ENCODE measurements around the gene LNX1. TPM values are rescaled to one million over a fixed set of nuclear protein-coding genes. Genes with fewer than 3 reads are reported as not detected.

LNX1 gene
- total RNA-seq, 1 experiment from 2014 or later, result 1.7 TPM

DNA sequence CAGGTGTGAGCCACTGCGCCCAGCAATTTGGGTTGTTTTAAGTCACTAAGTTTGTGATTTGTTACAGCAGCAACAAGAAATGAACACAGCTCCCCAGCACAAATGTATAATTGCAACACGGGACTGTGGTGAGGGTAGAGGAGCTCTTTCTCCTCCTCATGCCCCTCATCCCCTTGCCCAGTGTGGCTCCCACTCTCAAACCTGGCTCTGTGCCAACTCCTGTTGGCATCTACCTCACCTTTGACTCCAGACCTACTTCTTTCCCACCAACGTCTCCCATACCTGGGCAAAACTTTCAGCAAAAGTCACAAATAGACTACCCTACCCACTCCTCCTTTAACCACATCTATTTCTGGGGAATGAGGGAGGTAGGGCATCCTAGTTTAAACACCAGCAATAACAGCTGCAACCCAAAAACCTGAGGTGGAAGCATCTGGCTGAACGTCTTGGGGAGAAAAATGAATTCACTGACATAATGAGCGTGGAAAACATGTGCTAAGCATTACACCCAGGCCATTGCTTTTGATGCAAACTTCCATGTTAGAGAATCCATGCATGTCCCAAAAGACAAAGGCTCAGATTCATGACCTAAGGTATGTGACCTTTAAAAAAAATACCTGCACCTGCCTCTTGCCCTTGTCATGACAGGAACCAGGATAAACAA lies 19.2 kb downstream of the LNX1 start:
- Histone ChIP-seq H2BK12ac (ENCODE audit: insufficient read length, low read depth, low read length) (no peak overlapping the region), H3K4me2 (ENCODE audit: insufficient read depth, insufficient read length, low read length) (no peak overlapping the region), H3K18ac (ENCODE audit: insufficient read length, low read depth, low read length) (no peak overlapping the region), H3K27me3 (ENCODE audit: insufficient read depth, low read length) (no peaks in the 10 kb centered on the region), H2BK20ac (ENCODE audit: low read depth, low read length, poor library complexity, severe bottlenecking) (no peak overlapping the region), H3K9me3 (ENCODE audit: control insufficient read depth, low read depth, low read length) (no peaks in the 10 kb centered on the region), H4K5ac (ENCODE audit: insufficient read length, low read depth, low read length) (no peak overlapping the region), H2AFZ (ENCODE audit: low read length) (no peak overlapping the region), H3K23me2 (ENCODE audit: insufficient read length, low read depth, low read length, poor library complexity, severe bottlenecking) (no peaks in the 10 kb centered on the region), H4K91ac (ENCODE audit: insufficient read length, low read depth, low read length) (no peak overlapping the region), H3K4me1 (ENCODE audit: insufficient read depth, low read length) (no peaks in the 10 kb centered on the region), H2BK15ac (ENCODE audit: low read depth, low read length) (no peak overlapping the region), H3K79me2 (ENCODE audit: insufficient read depth, low read length) (no peaks in the 10 kb centered on the region), H2BK120ac (ENCODE audit: low read depth, low read length, poor library complexity, severe bottlenecking) (no peak overlapping the region), H2AK5ac (ENCODE audit: insufficient read length, low read length) (no peak overlapping the region), H2BK5ac (ENCODE audit: insufficient read length, low read length) (no peak overlapping the region), H4K8ac (replicated peaks; ENCODE audit: insufficient read length, low read depth, low read length) (no peak overlapping the region), H3K23ac (ENCODE audit: insufficient read length, low read depth, low read length) (no peak overlapping the region), H3K4ac (ENCODE audit: low read depth, low read length) (no peak overlapping the region), H3K9ac (ENCODE audit: extremely low read depth, insufficient read length, low read length) (no peak overlapping the region), H3K14ac (ENCODE audit: insufficient read depth, low read length) (no peak overlapping the region), H3K56ac (ENCODE audit: insufficient read length, low read depth, low read length) (no peak overlapping the region), H4K20me1 (ENCODE audit: control insufficient read depth, insufficient read depth, insufficient read length) (no peaks in the 10 kb centered on the region), H3T11ph (ENCODE audit: low read length) (no peak overlapping the region), H3K79me1 (ENCODE audit: insufficient read depth, low read depth, low read length, poor library complexity, severe bottlenecking) (no peaks in the 10 kb centered on the region), H3K27ac (ENCODE audit: insufficient read length, low read depth, low read length) (no peak overlapping the region)
- DNase-seq, result no peak
- Mint-ChIP-seq H3K27ac (no peak overlapping the region), H3K9me3 (peaks cover 0 to 7% of the 10 kb centered on the region in 2 experiments; a peak in 2 of 5 replicates), H3K4me3 (no peak overlapping the region), H3K36me3 (ENCODE audit: insufficient read depth in 1 of 3, low read depth in 3 of 3) (peaks cover 0 to 5% (median 0%) of the 10 kb centered on the region in 3 experiments; a peak in 1 of 7 replicates), H3K27me3 (ENCODE audit: low read depth) (no peaks in the 10 kb centered on the region), H3K4me1 (no peaks in the 10 kb centered on the region)
- TF ChIP-seq CTCF (conservative IDR thresholded peaks at IDR 0.05), result no peak
- no CpG with 5 or more reads among the region's 5 CpGs for WGBS (ENCODE audit: extremely low coverage, insufficient read length, low lambda C conversion rate)
